Cerebellar cortex (tissue), 1 donor: ENCODE results near the gene CRBN.

Experiments
- DNase-seq: peaks from one replicate; pipeline ENCODE4 v3.0.0-alpha.2; 2015; ENCODE audit warnings: low spot score

Gene CRBN

DNA sequence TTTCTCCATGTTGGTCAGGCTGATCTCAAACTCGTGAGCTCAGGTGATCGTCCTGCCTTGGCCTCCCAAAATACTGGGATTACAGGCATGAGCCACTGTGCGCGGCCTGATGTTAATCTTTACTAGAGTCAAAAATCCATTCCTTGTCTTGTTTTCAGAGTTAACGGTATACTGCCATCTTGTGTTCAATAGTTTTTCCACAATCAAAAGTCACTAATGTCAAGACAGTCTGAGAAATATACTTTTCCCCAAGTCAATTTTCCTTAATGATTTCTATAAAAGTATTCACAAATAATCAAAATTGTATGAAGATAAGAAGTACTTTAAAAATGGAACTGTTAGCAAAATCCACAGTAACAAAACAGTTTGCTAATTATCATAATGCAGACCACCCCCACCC, 8.5 kb downstream of the CRBN start:
- DNase-seq: peak; percentile 34

DNA sequence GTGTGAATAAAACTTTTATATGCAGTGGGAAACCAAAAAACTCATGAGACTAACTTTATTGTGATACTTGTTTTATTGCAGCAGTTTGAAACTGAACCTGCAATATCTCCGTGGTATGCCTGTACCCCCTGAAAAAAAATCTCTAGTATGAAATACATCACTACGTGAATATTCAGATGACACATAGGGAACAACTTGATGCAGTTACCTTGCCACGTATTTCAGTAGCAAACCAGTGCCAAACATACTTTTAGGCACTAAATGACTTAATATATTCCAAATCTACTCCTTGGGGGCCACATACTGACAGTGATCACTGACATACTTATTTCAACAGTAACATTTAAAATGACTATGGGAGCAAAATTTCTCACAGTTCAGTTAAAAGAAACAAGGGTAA, 13.8 kb downstream of the CRBN start:
- DNase-seq: no peak

DNA sequence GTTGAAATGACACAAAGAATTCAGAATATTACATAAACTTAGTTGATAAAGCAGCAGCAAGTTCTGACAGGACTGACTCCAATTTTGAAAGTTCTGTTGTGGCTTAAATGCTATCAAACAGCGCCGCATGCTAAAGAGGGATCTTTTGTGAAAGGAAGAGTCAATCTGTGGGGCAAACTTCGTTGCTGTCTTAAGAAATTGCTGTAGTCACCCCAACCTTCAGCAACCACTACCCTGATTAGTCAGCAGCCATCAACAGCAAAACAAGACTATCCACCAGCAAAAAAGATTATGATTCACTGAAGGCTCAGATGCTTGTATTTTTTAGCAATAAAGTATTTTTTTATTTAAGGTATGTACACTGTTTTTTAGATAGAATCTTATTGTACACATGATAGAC, 14.2 kb downstream of the CRBN start:
- DNase-seq: no peak

DNA sequence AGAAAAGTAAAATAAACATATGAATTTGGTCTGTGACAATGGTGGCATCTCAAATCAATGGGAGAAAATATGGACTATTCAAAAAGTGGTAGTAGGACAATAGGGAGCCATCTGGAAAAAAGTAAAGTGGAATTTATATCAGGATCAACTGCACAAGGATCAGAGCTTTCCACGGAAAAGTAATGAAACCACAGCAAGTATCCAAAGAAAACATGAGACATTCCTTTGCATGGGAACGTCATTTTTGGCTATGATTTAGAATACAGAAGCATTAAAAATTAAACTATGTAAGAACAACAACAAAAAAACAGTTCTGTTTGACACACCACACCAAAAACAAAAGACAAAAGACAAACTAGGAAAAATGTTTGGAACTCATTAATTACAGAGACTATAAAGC, 18.7 kb downstream of the CRBN start:
- DNase-seq: no peak

DNA sequence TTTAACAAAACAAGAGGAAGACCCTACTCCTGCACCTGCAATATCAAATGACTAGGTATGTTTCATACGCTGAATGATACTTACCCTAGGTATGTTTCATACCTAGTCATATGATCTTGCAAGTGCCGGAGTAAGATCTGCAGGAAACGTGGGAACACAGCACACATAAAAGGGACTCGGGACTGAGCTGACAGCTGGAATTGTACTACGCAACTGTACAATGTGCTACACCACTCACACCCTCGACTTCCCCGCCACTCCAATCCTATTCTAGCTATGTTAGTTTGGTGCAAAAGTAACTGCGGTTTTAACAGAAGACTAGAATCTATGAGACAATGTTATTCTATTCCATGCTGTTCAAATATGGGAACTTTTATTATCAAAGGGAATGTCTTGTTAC, 22.0 kb downstream of the CRBN start:
- no peak for DNase-seq

DNA sequence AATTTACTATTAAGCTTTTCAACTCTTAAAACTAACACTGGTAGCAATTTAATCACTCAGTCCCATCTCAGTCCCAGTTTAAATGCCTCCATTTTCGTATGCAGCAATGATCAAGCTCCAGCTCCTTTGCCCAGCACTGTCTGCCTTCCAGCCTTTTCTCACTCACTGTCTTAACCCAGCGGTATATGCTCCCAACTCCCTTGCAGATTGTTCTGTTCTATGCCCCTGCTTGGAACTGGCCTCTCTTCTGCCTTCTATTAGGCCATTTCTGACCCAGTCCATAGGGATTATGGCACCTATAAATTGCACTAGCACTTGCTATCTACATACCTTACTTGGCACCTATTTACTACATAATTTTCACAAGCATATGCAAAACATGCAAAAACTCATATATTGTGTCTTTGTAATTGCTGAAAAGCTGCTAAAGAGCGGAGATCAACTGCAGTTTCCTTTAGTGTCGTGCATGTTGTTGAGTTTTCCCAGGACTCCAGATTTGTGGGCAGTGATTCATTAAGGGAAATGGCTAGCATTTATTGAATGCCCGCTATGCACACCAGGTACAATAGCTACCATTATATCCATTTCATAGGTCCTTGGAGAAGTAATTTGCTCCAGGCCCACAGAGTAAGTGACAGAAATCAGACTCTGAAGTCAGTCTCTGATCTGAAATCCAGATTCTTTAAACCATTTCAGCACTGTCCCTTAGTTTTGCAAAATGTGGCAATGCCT, 24.4 kb downstream of the CRBN start:
- no peak for DNase-seq

DNA sequence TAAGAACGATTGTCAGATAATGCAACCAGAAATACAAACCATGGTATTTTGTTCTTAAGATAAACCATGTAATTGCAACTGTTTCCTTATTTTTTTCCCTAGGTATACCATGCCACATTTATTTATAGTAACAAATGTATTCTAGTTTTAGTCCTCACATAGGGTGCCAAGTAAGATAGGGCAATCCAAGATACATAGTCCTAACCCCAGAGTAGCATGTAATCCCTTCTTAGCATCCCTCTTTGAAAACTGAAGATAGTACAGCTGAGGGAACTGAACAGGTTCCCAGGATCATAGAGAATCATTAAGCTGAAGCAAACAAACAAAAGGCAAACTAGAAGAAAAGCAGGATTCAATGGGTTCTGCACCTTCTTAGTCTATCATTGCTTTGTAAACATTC, 28.0 kb downstream of the CRBN start:
- DNase-seq: no peak

DNA sequence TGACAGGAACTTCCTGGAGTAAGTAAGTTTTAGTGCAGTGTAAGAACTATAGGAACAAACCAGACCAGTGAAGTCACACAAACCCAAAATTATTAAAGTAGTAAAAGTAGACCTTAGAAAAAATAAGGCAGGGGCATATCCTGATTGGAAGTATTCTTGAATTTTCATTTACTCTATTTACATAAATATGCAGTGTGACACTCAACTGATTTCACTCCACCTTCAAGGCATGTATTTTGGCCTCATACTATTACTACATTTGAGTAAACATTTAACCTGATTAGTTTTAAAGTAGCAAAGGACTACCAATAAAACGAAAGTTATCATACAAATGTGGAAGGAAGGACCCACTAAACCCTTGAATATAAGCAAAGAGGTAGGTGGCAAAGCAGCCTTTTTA, 29.9 kb downstream of the CRBN start:
- no peak for DNase-seq

DNA sequence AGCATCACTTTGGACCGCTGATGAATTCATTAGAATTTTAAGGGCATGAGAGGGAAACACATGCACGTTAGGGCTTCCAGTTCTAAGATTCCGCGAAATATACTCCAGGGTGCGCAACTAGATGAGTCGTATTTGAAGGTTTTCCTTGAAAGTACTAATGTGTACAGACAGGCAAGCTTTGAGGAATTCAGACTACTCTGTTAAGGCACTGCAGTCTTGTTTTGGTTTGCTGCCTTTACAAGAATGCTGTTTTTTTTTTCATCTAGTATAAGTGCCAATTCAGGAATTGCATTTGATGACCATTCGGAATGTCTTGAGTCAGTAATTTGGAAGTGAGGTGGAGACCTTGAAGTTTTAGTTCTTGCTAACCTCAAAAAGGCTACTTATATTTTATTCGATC, 33.7 kb downstream of the CRBN start:
- no peak for DNase-seq

DNA sequence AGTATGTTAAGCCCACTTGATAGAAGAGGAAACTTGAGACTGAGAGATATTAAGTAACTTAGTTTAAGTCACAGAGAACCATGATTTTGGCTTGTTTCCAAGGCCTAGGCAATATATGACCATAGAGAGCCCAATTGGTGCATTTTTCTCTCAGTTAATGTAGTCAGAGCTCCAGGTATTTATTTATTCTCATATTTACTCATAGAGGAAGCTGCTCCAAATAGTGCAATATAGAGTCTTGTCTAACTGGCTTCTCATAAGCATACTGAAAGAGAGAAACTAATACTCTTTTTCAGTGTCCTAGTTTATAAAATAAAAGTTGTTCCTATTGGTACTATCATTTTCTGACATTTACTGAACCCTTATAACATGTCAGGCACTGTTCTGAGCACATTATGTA, 37.6 kb downstream of the CRBN start:
- no peak for DNase-seq

DNA sequence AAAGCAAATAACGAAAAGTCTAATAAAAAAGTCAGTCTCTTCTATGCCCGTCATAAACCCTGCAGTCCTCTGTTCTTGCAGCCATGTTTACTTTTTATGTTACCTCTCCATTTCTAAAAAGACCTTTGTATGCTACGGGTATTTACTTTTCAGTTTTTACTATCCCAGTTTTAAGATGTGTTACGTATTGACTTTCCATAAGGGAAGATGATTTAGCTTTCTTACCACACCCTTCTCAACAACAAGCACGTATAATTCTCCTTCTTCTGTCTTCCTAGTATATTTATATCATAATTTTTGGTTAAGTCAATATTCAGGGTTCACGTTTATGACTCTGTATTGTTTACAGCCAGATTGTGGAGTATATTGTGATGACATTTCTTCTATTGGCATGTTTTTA, 42.0 kb downstream of the CRBN start:
- DNase-seq: no peak

DNA sequence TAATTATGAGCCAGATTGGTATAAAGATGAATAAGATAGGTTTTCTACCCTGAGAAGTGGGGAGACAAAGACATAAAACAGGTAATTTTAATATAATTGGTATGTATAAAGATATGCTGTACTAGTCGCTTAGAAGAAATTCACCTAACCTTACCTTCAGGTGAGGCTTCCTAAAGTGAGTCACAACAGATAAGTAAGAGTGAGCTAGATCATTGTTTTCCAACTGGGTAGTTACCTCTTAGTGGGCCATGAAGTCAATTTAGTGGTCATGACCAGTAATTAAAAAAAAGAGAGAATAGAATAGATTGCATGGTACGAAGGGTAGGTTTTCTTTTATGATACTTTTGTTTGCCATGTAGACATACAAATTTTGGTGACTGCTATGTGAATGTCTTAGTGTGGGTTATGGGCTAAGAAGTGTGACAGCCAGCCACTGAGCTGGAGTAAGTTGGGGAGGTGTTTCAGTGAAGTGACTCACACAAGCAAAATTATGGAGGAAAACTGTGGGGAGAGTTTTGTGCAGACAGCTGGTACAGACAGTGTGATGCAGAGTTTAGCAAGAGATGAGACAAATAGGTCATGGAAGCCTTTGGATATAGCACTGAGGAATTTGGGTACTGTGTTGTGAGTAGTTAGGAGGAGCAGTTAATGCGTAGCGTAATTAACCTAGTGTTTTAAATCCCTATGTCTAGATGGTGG, 44.6 kb downstream of the CRBN start:
- DNase-seq: no peak

DNA sequence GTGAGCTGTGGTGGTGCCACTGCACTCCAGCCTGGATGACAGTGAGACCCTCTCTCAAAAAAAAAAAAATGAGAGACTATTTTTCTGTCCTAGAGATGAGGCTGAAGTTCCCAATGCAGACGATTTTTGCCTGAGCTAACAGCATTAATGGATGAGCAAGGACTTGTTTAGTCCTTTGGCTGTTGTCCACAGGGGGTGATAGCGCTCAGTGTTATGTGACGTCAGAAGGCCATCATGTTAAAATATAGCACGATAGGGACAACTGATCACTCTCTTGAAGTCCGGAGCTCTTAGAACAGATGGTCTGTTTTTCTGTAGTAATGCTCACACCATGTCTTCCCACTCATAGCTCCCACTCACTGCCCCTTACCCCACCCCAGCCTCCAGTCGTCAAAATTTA, 46.0 kb downstream of the CRBN start:
- no peak for DNase-seq

DNA sequence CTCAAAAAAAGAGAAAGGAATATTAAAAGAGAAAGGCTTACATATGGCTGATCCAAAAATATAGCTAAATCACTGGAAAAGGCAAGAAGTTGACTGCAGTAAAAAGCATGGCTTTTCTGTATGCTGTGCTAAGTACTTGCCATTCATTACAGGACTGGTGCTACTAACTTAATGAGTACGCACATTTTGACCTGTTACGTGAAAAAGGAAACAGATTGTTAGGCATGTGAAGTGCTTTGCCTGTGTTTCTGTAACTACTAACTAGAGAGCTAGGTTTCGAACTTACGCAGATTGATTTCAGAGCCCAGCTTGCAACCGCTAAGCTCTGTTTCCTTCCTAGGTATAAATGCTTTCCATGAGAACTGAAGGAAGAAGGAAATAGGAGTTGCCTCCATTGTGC, 49.9 kb downstream of the CRBN start:
- DNase-seq: no peak

DNA sequence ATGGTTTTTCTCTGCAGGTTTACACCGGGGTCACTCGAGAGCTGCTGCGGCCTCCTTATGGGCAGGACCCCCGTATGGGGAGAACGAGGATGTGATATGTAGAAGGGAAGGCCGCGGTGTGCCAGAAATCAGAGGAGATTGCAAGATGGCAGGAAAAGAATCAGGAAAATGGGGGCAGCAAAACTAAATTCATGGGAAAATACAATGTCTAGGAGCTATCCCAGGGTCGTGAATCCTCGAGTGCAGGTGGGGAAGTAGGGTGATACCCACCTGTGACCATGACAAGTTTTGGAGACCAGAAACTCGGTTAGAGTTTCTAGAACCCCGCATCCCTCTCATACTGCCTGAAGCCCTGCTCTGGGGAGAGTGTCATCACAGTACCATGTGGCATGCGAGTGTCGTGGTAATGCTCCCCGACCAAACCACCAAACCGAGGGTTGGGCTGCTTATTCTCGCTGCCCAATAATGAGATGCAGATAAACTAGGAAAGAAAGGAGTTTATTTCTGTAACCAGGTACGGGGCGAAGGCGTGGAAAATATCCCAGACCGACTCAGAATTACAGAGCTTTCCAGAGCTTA, 52.0 kb downstream of the CRBN start:
- no peak for DNase-seq

DNA sequence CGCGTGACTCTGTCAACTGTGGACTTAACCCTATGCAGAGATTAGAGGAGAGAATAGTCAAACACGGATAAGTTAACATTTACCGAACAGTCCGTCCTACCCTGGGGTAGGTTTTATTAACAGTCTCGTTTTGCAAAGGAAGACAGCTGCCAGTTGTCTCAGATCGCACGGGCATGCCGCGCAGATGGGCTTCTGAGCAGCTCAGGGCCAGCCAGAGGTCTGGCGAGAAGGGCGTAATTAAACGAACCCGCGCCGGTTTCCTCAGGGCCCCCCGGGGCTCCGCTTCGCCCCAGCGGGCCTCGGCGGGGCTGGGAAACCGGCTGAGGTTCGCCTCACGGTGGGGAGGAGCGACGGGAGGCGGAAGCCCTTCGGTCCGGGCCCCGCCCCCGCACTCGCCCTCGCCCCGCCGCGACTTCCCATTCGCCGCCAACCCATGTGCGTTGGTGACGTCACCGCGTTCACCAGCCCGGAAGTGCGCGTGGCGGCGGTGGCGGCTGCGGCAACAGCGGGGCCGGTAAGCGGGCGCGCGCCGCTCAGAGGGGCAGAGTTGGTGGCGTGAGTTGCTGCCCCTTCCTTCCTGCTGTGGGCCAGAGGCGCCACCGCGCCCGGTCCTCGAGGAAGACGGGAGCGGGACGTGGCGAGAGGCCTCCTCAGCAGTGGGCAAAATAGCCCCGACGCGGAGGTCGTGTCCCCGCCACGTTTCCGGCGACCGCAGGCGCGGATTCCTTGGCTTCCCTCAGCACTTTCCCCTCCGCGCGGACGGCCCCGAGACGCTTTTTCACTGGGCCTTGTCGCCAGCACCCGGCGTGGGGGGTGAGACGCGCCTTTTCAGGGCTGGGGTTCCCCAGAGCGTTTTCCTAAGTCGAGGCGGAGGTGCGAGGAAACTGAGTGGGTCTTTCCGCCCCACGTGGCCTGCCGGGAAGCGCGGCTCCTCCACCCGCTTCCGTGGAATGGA, 52.7 kb downstream of the CRBN start, which contains the start of gene TRNT1:
TRNT1 (plus strand) TSS at position 464 of the 955 bp plus-strand sequence. CDS start 2,101 bp downstream, outside the sequence.
- peak; percentile 91 for DNase-seq

DNA sequence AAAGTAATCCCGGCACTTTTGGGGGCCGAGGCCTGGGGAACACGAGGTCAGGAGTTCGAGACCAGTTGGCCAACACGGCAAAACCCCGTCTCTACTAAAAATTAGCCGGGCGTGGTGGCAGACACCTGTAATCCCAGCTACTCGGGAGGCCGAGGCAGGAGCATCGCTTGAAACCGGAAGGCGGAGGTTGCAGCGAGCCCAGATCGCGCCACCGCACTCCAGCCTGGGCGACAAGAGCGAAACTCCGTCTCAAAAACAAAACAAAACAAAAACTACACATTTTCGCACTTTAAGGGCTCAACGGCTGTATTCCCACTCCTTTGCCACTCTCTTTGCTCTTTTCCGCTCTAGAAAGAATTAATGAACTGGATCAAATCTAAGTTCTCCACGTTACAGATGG, 53.5 kb downstream of the CRBN start:
- DNase-seq: no peak

DNA sequence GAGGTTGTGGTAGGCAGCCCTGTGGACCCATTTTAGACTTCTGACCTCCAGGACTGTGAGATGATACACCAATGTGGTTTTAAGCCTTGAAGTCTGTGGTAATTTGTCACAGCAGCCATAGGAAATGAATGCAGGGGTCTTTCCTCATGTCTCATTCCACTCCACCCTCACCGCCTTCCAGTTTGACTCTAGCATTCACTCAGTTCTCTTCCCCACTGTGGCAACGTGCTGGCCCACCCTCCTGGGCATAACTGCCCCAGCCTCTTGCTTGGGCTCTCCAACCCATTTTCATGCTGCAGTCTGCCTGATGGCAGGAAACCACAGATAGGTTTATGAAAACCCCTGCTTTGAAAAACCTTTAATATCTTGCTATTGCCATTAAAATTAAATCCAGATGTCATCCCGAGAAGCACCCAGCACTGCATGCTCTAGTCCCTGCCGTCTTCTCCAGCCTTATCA, 60.1 kb downstream of the CRBN start:
- no peak for DNase-seq

DNA sequence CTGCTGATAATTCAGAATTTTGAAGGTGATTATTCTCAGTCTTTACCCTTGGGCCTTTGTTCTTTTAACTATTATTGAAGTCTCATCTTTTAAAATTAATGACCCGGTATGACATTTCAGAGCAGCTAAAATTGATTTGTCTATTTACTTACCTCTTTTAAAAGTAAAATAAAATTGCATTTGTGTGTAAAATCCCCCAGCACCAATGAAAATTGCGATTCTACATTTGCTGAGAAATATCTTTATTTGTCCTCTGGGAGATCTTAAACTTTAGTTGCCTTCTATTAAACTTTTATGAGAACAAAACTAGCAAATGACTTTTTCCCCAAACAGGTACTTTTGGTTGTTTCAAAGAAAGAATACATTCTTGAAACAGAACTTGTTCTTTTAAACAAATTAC, 61.8 kb downstream of the CRBN start:
- DNase-seq: no peak

DNA sequence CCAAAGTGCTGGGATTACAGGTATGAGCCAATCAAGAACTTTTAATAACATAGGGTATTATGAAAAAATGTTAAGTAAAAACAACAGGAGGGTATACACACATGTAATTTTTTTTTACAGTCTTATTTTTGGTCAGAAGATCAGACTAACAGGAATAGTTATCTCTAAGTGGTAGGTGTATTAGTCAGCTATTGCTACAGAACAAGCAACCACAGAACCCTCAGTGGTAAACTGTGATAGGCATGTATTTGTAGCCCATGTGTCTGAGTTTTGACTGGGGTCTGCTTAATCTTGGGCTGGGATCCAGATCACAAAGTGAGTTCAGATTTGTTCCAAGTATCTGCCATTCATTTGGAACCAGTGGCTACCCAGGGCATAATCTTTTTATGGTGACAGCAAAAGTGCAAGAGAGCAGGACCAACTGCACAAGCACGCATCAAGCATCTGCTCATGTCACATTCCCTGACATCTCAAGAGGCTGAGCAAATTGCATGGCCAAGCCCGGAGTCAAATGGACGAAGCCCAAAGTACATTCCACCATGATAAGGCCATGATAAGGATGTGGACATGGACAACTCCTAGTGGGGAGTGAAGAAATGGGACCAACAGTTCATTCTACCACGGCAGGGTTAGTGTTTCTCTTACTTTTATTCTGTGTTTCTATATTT, 66.3 kb downstream of the CRBN start:
- no peak for DNase-seq

DNA sequence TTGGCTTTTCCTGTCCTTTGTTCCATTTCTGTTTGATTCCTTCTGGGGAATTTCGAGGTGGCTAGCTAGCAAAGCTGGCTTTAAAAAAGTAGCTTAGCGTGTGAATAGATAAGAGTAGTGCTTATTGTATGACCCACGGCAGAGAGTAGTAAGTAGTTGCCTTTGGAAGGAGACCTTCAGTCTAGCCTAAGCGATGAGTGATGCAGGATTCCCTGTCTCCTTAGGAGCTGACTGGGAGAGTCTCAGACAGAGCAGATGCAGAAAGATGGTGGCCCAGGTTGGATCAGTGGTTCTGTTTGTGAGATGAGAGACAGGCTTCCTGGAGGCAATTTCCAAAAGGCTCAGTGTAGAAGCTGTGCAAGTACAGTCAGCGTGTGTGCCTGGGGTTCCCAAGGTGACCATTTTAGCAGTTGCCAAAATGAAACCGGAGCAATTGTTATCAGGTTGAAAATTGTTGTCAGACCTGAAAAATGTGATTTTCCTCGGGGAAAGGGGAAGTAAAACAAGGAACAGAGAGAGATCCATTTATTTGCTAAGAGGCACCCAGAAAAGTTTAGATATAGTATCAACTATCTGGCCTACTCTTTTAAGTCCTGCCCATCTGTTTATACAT, 68.6 kb downstream of the CRBN start:
- DNase-seq: no peak
